GM18861 (cell line): ENCODE results near the gene ANKRD30A.
"Not testable (repeated sequence)": the region's sequence is repeated elsewhere in the genome, so short reads cannot be mapped to it uniquely, and the experiment has no call there.

Experiments used
- ATAC-seq: cut with Tn5 transposase; IDR thresholded peaks from one replicate; pipeline ENCODE4 v1.9.1; 2021; ENCODE audit not compliant: unreplicated experiment

The ANKRD30A gene

GRCh38 chr10:37268266-37268665, 142.9 kb downstream of the ANKRD30A start:
- no peak for ATAC-seq

- no peak for ATAC-seq
Observed at GRCh38 chr10:37269554-37270256, 144.3 kb downstream of the ANKRD30A start.

- ATAC-seq: no peak
Observed at GRCh38 chr10:37275216-37275777, 149.9 kb downstream of the ANKRD30A start.

GRCh38 chr10:37285063-37285462, 159.7 kb downstream of the ANKRD30A start:
- ATAC-seq: no peak

GRCh38 chr10:37289833-37290464, 164.6 kb downstream of the ANKRD30A start:
- no peak for ATAC-seq

GRCh38 chr10:37301271-37301670, 175.9 kb downstream of the ANKRD30A start:
- no peak for ATAC-seq

GRCh38 chr10:37304036-37304435, 178.6 kb downstream of the ANKRD30A start:
- no peak for ATAC-seq

- ATAC-seq: no peak
Observed at GRCh38 chr10:37314350-37314749, 189.0 kb downstream of the ANKRD30A start.

- ATAC-seq: no peak
Observed at GRCh38 chr10:37314862-37315261, 189.5 kb downstream of the ANKRD30A start.

- no peak for ATAC-seq
Observed at GRCh38 chr10:37344413-37344812, 219.0 kb downstream of the ANKRD30A start.

- ATAC-seq: no peak
Observed at GRCh38 chr10:37379991-37380390, 254.6 kb downstream of the ANKRD30A start.

- ATAC-seq: no peak
Observed at GRCh38 chr10:37381271-37381670, 255.9 kb downstream of the ANKRD30A start.

GRCh38 chr10:37384923-37385322, 259.5 kb downstream of the ANKRD30A start:
- ATAC-seq: no peak

GRCh38 chr10:37390926-37391325, 265.5 kb downstream of the ANKRD30A start:
- no peak for ATAC-seq

- ATAC-seq: not testable (repeated sequence)
Observed at GRCh38 chr10:37400774-37401173, 275.4 kb downstream of the ANKRD30A start.

- ATAC-seq: no peak
Observed at GRCh38 chr10:37401225-37401624, 275.8 kb downstream of the ANKRD30A start.

- no peak for ATAC-seq
Observed at GRCh38 chr10:37403776-37404175, 278.4 kb downstream of the ANKRD30A start.
